GM12801 (cell line): ENCODE measurements around the gene GJA4.

ENCODE experiments used
- CTCF ChIP-seq: IDR thresholded peaks from one replicate; pipeline ENCODE4 v1.5.1; 2011; ENCODE audit warnings: control low read depth; ENCODE audit not compliant: insufficient read length; ENCODE audit errors: extremely low read depth

Gene GJA4

GRCh38 chr1:34785875-34786470, 6.8 kb upstream of the GJA4 start:
- no peak for TF ChIP-seq CTCF

- TF ChIP-seq CTCF: no peak
Measured at GRCh38 chr1:34786521-34787325, 6.1 kb upstream of the GJA4 start.

- TF ChIP-seq CTCF: no peak
Measured at GRCh38 chr1:34787461-34788420, 5.1 kb upstream of the GJA4 start.

- TF ChIP-seq CTCF: no peak
Measured at GRCh38 chr1:34790985-34791384, 1.8 kb upstream of the GJA4 start.

- TF ChIP-seq CTCF: no peak
Measured at GRCh38 chr1:34792424-34792823, 375 bp upstream of the GJA4 start.

GRCh38 chr1:34794001-34794789, 1.4 kb downstream of the GJA4 start:
- TF ChIP-seq CTCF: no peak
